Endothelial cell of umbilical vein (primary cell): Measurements from ENCODE around the gene UBE2E2. TPM values are rescaled to one million over a fixed set of nuclear protein-coding genes. Genes with fewer than 3 reads are reported as not detected.

Experiments
- BruUV-seq: library from RNA; stranded (reverse); fragments of 400-500 nt; replicated peaks from 2 replicates; lab custom pipeline; 2021; lab: Mats Ljungman, UMichigan
- CTCF ChIA-PET: fragments of 300-600, 350-600 bp; sonication (Branson Sonifier 250); formaldehyde crosslinking; loops from one replicate; lab custom pipeline; 2021; ENCODE audit warnings: antibody characterized with exemption, inconsistent platforms; lab: Charles Lee
- POLR2A ChIA-PET: fragments of 300-600, 350-600 bp; sonication (Branson Sonifier 250); formaldehyde crosslinking; loops from one replicate; lab custom pipeline; 2021; ENCODE audit warnings: antibody characterized with exemption, inconsistent platforms; lab: Charles Lee
- DNase-seq: peaks from one replicate; pipeline ENCODE4 v3.0.0-alpha.2; 2011; ENCODE audit warnings: low read depth, low spot score
- FAIRE-seq: peaks from 2 replicates; lab custom pipeline; 2011; peaks lifted over from hg19 to GRCh38; lab: Jason Lieb, UNC
- H2AFZ ChIP-seq: 2 replicates; pipeline ENCODE4 v1.6.0; 2012; ENCODE audit warnings: low read depth, low read length, control low read depth, inconsistent platforms
- H3K27ac ChIP-seq: 2 replicates; pipeline ENCODE4 v1.5.1; 2011; ENCODE audit warnings: low read depth, mild to moderate bottlenecking, control low read depth, low read length, moderate library complexity; ENCODE audit not compliant: insufficient read depth
- H3K27me3 ChIP-seq, 2 experiments: 2 replicates each; pipeline versions ENCODE4 v1.6.0 to v1.6.1; 2011; ENCODE audit warnings: low read length in 2 of 2, mixed read lengths in 1 of 2; ENCODE audit not compliant: control insufficient read depth in 2 of 2, insufficient read depth in 2 of 2
- H3K36me3 ChIP-seq, 2 experiments: 2 replicates in 1 of 2; 3 replicates in 1 of 2; pipeline ENCODE4 v1.5.1; 2011; ENCODE audit warnings: low read length in 2 of 2, mild to moderate bottlenecking in 1 of 2, moderate library complexity in 1 of 2; ENCODE audit not compliant: control insufficient read depth in 2 of 2, insufficient read depth in 2 of 2; ENCODE audit errors: extremely low read depth in 1 of 2
- H3K4me1 ChIP-seq: 3 replicates; pipeline ENCODE4 v1.5.1; 2011; ENCODE audit warnings: mild to moderate bottlenecking, low read length; ENCODE audit not compliant: control insufficient read depth, insufficient read depth; ENCODE audit errors: extremely low read depth
- H3K4me2 ChIP-seq: 2 replicates; pipeline ENCODE4 v1.6.1; 2011; ENCODE audit warnings: low read length, control low read depth, mixed read lengths; ENCODE audit not compliant: insufficient read depth
- H3K4me3 ChIP-seq, 3 experiments: fragments of 200-600 bp in 1 of 3; sonication (generic), shearing (Covaris generic) in 1 of 3; replicated peaks in 1 of 3; 2 replicates each; pipeline ENCODE4 v1.5.1; 2011 to 2016; ENCODE audit warnings: control low read depth in 3 of 3, low read length in 3 of 3, mild to moderate bottlenecking in 2 of 3, inconsistent platforms in 1 of 3, low read depth in 1 of 3, moderate library complexity in 1 of 3; ENCODE audit not compliant: insufficient read depth in 1 of 3
- H3K79me2 ChIP-seq: 2 replicates; pipeline ENCODE4 v1.6.0; 2012; ENCODE audit warnings: low read length, inconsistent platforms; ENCODE audit not compliant: control insufficient read depth, insufficient read depth
- H3K9ac ChIP-seq: replicated peaks from 2 replicates; pipeline ENCODE3; 2011; ENCODE audit warnings: low read length, control low read depth; ENCODE audit not compliant: insufficient read depth; ENCODE audit errors: extremely low read depth
- H3K9me1 ChIP-seq: replicated peaks from 3 replicates; pipeline ENCODE4 v1.6.0; 2011; ENCODE audit warnings: mild to moderate bottlenecking, low read length; ENCODE audit not compliant: control insufficient read depth, insufficient read depth; ENCODE audit errors: extremely low read depth
- H3K9me3 ChIP-seq: replicated peaks from 2 replicates; pipeline ENCODE4 v1.5.1; 2012; ENCODE audit warnings: low read length, inconsistent platforms; ENCODE audit not compliant: control insufficient read depth, insufficient read depth
- H4K20me1 ChIP-seq: replicated peaks from 2 replicates; pipeline ENCODE3; 2011; ENCODE audit warnings: mild to moderate bottlenecking, low read length; ENCODE audit not compliant: control insufficient read depth, insufficient read depth; ENCODE audit errors: extremely low read depth
- EZH2 ChIP-seq: IDR thresholded peaks from 2 replicates; pipeline ENCODE4 v1.6.1; 2012; ENCODE audit warnings: borderline replicate concordance, low read depth, mild to moderate bottlenecking, moderate library complexity, low read length, inconsistent platforms; ENCODE audit not compliant: severe bottlenecking
- FOS ChIP-seq: IDR thresholded peaks from 2 replicates; pipeline ENCODE4 v1.6.1; 2011; ENCODE audit warnings: mild to moderate bottlenecking, low read length, moderate library complexity, borderline replicate concordance; ENCODE audit not compliant: insufficient read depth
- GATA2 ChIP-seq: IDR thresholded peaks from 2 replicates; pipeline ENCODE4 v1.7.0; 2011; ENCODE audit warnings: low read depth, mild to moderate bottlenecking, moderate library complexity, mixed read lengths, low read length; ENCODE audit not compliant: insufficient read length, insufficient read depth
- JUN ChIP-seq: IDR thresholded peaks from 2 replicates; pipeline ENCODE4 v1.6.1; 2011; ENCODE audit warnings: borderline replicate concordance, low read depth; ENCODE audit not compliant: insufficient read length, insufficient read depth
- MYC ChIP-seq: IDR thresholded peaks from one replicate; pipeline ENCODE4 v1.6.1; 2011; ENCODE audit warnings: mild to moderate bottlenecking, low read depth, low read length
- POLR2A ChIP-seq: IDR thresholded peaks from 2 replicates; pipeline ENCODE4 v1.6.1; 2012; ENCODE audit warnings: low read depth, mild to moderate bottlenecking, control low read depth, low read length
- POLR2AphosphoS5 ChIP-seq: IDR thresholded peaks from 2 replicates; pipeline ENCODE4 v1.6.1; 2012; ENCODE audit warnings: low read depth, mild to moderate bottlenecking, control low read depth, low read length, moderate library complexity; ENCODE audit not compliant: insufficient read depth
- dilution Hi-C: fragments of 300-500 bp; cut with MboI; formaldehyde crosslinking; loops from one replicate; pipeline ENCODE4 v1.15.0; 2019; ENCODE audit warnings: low sequenced_read_pairs; ENCODE audit not compliant: extremely low pct_ligation_motif_present
- intact Hi-C: fragments of 100-400 bp; cut with micrococcal nuclease; formaldehyde crosslinking; loops from one replicate; pipeline ENCODE4 v1.10.0; 2022
- polyA plus RNA-seq, 4 experiments: library from polyadenylated mRNA; depleted of rRNA in 3 of 4; stranded (reverse) in 3 of 4; unstranded in 1 of 4; fragments of >200 nt; gene quantifications; 2 replicates each; pipeline versions ENCODE4 v1.2.1 to v1.2.3, GENCODE V29; 2011 to 2012; ENCODE audit warnings: missing spikeins in 1 of 4
- total RNA-seq: library from RNA; stranded (reverse); gene quantifications from 2 replicates; pipeline ENCODE4 v1.2.3, GENCODE V29; 2021
- TF ChIP-seq, protein P1 (sequence below): IDR thresholded peaks from 2 replicates; pipeline ENCODE4 v1.6.1; 2011; ENCODE audit not compliant: insufficient read depth, insufficient read length
- TF ChIP-seq, protein P2 (sequence below), 2 donors: IDR thresholded peaks; 1 replicate in 1 of 2; 2 replicates in 1 of 2; pipeline ENCODE4 v1.5.1; 2011; ENCODE audit warnings: low read length in 2 of 2, mild to moderate bottlenecking in 2 of 2, moderate library complexity in 2 of 2, control low read depth in 1 of 2, inconsistent platforms in 1 of 2, low read depth in 1 of 2; ENCODE audit not compliant: insufficient read depth in 1 of 2; ENCODE audit errors: extremely low read depth in 1 of 2

Gene UBE2E2
- total and polyA plus RNA-seq, 2 donors (not counting 3 experiments of a cell fraction or from before 2014, with no cell fraction given) = 37.0 to 45.4 TPM

DNA sequence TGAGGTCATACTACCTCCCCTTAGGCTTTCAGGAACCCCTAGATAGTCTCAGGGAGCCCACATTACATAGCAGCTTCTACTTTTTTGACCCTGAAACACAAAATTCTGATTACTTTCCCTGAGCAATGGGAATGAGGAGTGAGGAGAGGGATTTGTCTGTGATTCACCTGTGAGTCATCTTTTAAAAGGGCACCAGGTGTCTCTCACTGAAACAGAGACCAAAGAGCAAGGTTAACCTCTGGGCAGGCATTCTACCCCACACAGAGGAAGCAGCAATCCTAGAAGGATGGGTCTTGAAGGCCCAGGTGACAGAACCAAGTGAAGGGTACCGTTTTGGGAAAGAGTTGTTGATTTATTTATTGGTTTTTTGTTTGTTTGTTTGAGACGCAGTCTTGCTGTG is 31.1 kb upstream of the UBE2E2 start:
- Histone ChIP-seq H3K27ac (no peak overlapping the region), H3K9ac (no peak overlapping the region), H3K9me1 (no peaks in the 10 kb centered on the region), H3K4me1 (peaks cover 13% of the 10 kb centered on the region), H2AFZ (no peak overlapping the region), H3K9me3 (no peaks in the 10 kb centered on the region), H3K27me3 (no peaks in the 10 kb centered on the region), H3K36me3 (no peaks in the 10 kb centered on the region), H3K4me3 (no peak overlapping the region), H3K4me2 (no peak overlapping the region), H4K20me1 (no peaks in the 10 kb centered on the region), H3K79me2 (no peaks in the 10 kb centered on the region)
- dilution Hi-C loops (no loop called here), intact Hi-C loops (no loop called here)
- FAIRE-seq = no peak
- BruUV-seq = no TSS peak
- ChIA-PET POLR2A (no interaction called here), CTCF (no interaction called here)
- TF ChIP-seq, protein P1, sequence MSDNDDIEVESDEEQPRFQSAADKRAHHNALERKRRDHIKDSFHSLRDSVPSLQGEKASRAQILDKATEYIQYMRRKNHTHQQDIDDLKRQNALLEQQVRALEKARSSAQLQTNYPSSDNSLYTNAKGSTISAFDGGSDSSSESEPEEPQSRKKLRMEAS = no peak
- no peak for TF ChIP-seq JUN
- TF ChIP-seq GATA2 = no peak
- TF ChIP-seq MYC = no peak
- TF ChIP-seq, protein P2, sequence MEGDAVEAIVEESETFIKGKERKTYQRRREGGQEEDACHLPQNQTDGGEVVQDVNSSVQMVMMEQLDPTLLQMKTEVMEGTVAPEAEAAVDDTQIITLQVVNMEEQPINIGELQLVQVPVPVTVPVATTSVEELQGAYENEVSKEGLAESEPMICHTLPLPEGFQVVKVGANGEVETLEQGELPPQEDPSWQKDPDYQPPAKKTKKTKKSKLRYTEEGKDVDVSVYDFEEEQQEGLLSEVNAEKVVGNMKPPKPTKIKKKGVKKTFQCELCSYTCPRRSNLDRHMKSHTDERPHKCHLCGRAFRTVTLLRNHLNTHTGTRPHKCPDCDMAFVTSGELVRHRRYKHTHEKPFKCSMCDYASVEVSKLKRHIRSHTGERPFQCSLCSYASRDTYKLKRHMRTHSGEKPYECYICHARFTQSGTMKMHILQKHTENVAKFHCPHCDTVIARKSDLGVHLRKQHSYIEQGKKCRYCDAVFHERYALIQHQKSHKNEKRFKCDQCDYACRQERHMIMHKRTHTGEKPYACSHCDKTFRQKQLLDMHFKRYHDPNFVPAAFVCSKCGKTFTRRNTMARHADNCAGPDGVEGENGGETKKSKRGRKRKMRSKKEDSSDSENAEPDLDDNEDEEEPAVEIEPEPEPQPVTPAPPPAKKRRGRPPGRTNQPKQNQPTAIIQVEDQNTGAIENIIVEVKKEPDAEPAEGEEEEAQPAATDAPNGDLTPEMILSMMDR (IDR thresholded peaks at IDR 0.05; ENCODE audit: extremely low read depth in 1 of 2, insufficient read depth in 1 of 2, low read depth in 1 of 2, low read length in 2 of 2) = no peak
- no peak for TF ChIP-seq EZH2
- TF ChIP-seq FOS = no peak
- no peak for TF ChIP-seq POLR2A
- TF ChIP-seq POLR2AphosphoS5 = no peak
- no peak for DNase-seq
